HG02852 (cell line): ENCODE data around the gene CSNK2A2.

Experiments used
- ATAC-seq: cut with Tn5 transposase; IDR thresholded peaks from one replicate; pipeline ENCODE4 v1.9.1; 2021; ENCODE audit warnings: mild to moderate bottlenecking, moderate library complexity; ENCODE audit not compliant: unreplicated experiment

CSNK2A2 gene

DNA sequence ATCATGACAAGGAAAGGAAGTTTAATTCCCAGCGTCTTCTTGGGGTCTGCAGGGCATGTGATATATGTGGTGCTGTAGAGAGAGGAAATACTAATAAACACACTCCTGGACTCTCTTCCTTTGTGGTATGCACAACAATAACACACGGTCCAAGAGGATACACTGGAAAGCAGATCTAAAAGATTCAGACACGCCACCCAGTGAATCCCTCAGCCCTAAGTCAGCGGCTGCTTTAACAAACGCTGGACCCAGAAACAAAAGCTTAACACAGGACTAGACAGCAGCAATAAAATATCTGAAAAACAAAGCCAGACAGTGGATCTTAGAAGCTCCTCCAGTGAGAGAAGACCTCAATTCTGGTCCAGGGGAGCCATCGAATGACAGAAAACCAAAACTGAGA is 81.8 kb downstream of the CSNK2A2 start:
- ATAC-seq = no peak

DNA sequence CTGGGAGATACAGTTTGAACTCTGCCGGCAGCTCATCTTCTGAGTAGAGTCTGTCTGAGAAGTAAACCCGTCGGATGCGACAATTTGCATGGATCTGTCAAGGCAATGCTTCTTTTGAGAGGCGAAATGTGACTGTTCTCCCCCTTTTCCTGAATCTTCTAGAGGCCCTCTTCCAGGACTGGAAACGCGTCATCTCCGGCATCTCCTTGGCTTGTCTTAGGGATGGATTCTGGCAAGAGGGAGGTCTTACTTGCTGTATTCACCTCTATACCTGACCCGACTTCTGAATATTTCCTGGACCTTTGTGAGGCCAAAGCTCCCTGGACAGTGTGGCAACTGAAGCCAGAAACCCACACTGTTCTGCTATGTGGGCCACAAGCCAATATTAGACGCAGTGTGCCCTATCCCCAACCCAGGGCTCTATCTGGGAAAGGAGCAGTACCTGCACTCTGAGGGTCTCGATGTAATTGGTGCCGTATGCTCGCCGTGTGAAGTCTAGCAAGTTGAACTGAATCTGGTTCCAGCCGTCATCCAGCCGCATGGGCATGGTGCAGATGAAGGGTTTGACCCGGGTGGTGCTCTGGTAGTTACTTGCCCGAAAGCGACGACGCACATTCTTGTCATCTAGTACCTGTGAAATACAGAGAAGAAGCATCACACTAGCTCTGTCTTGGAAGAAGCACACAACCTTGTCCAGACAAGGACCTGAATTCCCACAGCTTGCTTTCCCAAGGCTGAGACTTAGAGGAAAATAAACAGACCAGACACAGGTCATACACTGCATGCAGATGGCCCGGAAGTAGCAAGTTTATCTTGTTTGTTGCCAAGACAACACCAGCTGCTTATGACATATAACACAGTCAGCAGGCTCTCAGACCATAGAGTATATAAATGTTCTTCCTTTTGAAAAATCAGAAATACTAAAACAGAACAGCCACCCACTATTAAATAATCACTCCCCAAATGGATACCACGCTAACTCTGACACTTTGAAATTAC is 82.8 kb downstream of the CSNK2A2 start:
- no peak for ATAC-seq

DNA sequence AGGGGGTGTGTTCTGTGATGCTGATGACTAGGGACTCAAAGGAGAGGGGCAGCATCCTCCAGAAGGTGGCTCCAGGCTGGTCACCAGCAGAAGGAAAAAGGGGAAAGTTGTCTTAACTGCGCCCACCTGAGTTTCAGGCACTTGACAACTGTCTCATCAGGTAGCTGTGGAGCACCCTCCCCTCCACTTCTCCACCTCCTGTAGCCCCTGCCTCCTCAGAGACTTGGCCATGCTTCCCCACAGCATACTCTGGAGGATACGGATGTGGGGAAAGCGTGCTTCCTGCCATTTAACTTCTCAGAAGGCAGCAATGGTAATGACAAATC is 86.6 kb downstream of the CSNK2A2 start:
- no peak for ATAC-seq

DNA sequence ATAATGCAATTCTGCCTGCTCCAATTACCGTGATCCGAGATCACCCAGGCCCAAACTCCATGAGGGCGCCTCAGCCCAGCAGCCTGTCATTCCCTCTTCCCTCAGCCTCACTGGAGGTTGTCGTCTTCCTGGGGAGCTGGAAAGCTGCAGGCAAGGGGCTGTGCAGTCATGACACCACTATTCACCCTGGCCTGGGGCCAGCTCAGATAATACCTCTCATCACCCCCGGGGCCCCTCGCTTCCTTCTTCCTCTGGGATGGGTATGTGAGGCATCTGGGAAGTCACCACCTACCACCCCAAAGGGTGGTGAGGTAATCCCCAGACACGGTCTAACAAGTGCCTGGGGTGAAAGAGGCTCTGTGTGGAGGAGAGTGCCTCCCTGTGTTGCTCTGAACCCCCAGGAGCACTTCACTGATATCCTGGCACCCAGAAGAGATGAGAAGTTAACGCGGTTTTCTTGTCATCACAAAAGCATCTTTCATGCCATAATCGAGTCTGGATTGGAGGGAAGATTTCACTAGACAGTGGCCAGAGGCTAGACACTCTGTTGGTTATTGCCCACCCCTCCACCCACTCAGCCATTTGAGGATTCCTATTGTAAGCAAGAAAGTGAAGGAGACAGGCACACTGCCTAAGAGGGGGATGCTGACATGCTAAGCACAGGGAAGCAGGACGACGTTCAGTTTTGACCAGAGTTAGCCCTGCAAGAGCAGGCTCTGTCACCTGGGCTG is 87.2 kb downstream of the CSNK2A2 start:
- ATAC-seq = no peak

DNA sequence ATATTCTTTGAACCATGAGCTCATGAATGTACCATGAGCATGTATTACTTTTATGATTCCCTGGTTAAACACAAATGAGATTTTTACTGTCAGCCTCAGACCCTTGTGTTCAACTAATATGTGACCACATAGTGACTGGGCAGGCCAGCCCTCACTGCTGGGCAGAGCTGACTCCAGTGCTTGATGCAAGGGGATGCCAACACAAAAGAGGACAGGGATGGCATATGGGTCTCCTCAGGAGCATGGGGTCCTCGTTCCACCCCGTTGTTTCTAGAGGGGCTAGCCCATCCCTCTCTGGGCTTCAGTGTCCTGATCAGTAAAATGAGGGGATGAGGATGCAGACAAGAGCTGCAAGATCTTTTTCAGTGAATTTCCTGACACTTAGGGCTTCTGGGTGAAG is 88.0 kb downstream of the CSNK2A2 start:
- ATAC-seq = no peak

DNA sequence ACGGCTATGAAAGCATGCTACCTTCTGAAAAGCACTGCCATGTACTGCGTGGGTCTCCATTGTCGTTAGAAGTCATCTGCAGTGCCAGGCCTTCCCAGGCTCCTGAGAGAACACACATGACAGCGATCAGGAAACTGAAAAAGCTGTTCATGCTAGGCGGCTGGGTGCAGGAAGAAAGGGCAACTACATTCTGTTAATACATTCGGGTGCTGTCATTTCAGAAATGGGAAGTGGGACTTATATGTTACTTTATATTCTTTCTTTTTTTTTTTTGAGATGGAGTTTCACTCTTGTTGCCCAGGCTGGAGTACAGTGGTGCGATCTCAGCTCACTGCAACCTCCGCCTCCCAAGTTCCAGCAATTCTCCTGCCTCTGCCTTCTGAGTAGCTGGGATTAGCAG is 88.6 kb downstream of the CSNK2A2 start:
- no peak for ATAC-seq
